Glutamatergic neuron (in vitro differentiated cells): Measurements from ENCODE around the gene HNRNPA3. TPM values are rescaled to one million over a fixed set of nuclear protein-coding genes. Genes with fewer than 3 reads are reported as not detected.
"Not testable (repeated sequence)": the region's sequence is repeated elsewhere in the genome, so short reads cannot be mapped to it uniquely, and the experiment has no call there.

Experiments
- DNase-seq: peaks from one replicate; pipeline ENCODE4 v3.0.0; 2022
- H3K27ac Mint-ChIP-seq: one replicate; pipeline ENCODE4 v1.8.0; 2020; ENCODE audit warnings: mild to moderate bottlenecking, mixed read lengths, inconsistent platforms; ENCODE audit not compliant: unreplicated experiment
- H3K27me3 Mint-ChIP-seq: one replicate; pipeline ENCODE4 v1.8.0; 2020; ENCODE audit warnings: mild to moderate bottlenecking, moderate library complexity, mixed read lengths, inconsistent platforms; ENCODE audit not compliant: unreplicated experiment
- H3K36me3 Mint-ChIP-seq: one replicate; pipeline ENCODE4 v1.8.0; 2020; ENCODE audit warnings: mild to moderate bottlenecking, mixed read lengths, inconsistent platforms; ENCODE audit not compliant: unreplicated experiment
- H3K4me1 Mint-ChIP-seq: one replicate; pipeline ENCODE4 v1.8.0; 2020; ENCODE audit warnings: mild to moderate bottlenecking, low read depth, mixed read lengths, inconsistent platforms; ENCODE audit not compliant: unreplicated experiment
- H3K4me3 Mint-ChIP-seq: one replicate; pipeline ENCODE4 v1.8.0; 2020; ENCODE audit warnings: mild to moderate bottlenecking, mixed read lengths, inconsistent platforms; ENCODE audit not compliant: unreplicated experiment
- H3K9me3 Mint-ChIP-seq: one replicate; pipeline ENCODE4 v1.8.0; 2020; ENCODE audit warnings: mild to moderate bottlenecking, moderate library complexity, mixed read lengths, inconsistent platforms; ENCODE audit not compliant: unreplicated experiment
- CTCF ChIP-seq: fragments of 200-600 bp; sonication (generic); IDR thresholded peaks from one replicate; pipeline ENCODE4 v1.5.0; 2021; ENCODE audit not compliant: partially characterized antibody, unreplicated experiment
- total RNA-seq: library from RNA; stranded (reverse); fragmentation: NEBNext Ultra II Directional; extraction: Animal tissue kit (Norgen Biotek cat#: 25700); gene quantifications from one replicate; pipeline ENCODE4 v1.2.1, GENCODE V29; 2021; ENCODE audit not compliant: unreplicated experiment

The HNRNPA3 gene
- total RNA-seq, 1 donor from 2014 or later: 251 TPM

GRCh38 chr2:177212891-177213856 is 580 bp downstream of the HNRNPA3 start:
- DNase-seq: peak; percentile 96
- Mint-ChIP-seq H3K27me3 (peaks cover 11% of the 10 kb centered on the region), H3K9me3 (peaks cover 10% of the 10 kb centered on the region), H3K27ac (peak overlapping the region; percentile 88), H3K4me1 (peaks cover 13% of the 10 kb centered on the region), H3K36me3 (no peaks in the 10 kb centered on the region), H3K4me3 (peak overlapping the region; percentile 88)
- TF ChIP-seq CTCF: no peak

- no peak for DNase-seq
- peaks cover 6% of the 10 kb centered on the region for H3K27me3 Mint-ChIP-seq
- H3K4me3 Mint-ChIP-seq: no peak overlapping the region
- H3K4me1 Mint-ChIP-seq: peaks cover 9% of the 10 kb centered on the region
- peaks cover 3% of the 10 kb centered on the region for H3K36me3 Mint-ChIP-seq
- H3K27ac Mint-ChIP-seq: no peak overlapping the region
- peaks cover 6% of the 10 kb centered on the region for H3K9me3 Mint-ChIP-seq
- no peak for TF ChIP-seq CTCF
Measured at GRCh38 chr2:177217247-177217843, 4.8 kb downstream of the HNRNPA3 start.

GRCh38 chr2:177219787-177220186 is 7.2 kb downstream of the HNRNPA3 start:
- H3K4me3 Mint-ChIP-seq, H3K27me3 Mint-ChIP-seq, H3K9me3 Mint-ChIP-seq, H3K27ac Mint-ChIP-seq, H3K4me1 Mint-ChIP-seq, DNase-seq, H3K36me3 Mint-ChIP-seq: not testable (repeated sequence)

GRCh38 chr2:177221534-177221933 is 8.9 kb downstream of the HNRNPA3 start:
- H3K27ac Mint-ChIP-seq: no peak overlapping the region
- no peak for TF ChIP-seq CTCF
- H3K27me3 Mint-ChIP-seq: peaks cover 2% of the 10 kb centered on the region
- no peak overlapping the region for H3K4me3 Mint-ChIP-seq
- H3K4me1 Mint-ChIP-seq: peaks cover 2% of the 10 kb centered on the region
- peaks cover 4% of the 10 kb centered on the region for H3K36me3 Mint-ChIP-seq
- H3K9me3 Mint-ChIP-seq: peaks cover 4% of the 10 kb centered on the region
- no peak for DNase-seq

- DNase-seq: no peak
- H3K36me3 Mint-ChIP-seq: peaks cover 4% of the 10 kb centered on the region
- no peak for TF ChIP-seq CTCF
- H3K27me3 Mint-ChIP-seq: peaks cover 2% of the 10 kb centered on the region
- no peak overlapping the region for H3K4me3 Mint-ChIP-seq
- H3K9me3 Mint-ChIP-seq: peaks cover 7% of the 10 kb centered on the region
- H3K4me1 Mint-ChIP-seq: peaks cover 2% of the 10 kb centered on the region
- H3K27ac Mint-ChIP-seq: no peak overlapping the region
Measured at GRCh38 chr2:177221970-177222369, 9.4 kb downstream of the HNRNPA3 start.

- not testable (repeated sequence) for H3K36me3 Mint-ChIP-seq, H3K27me3 Mint-ChIP-seq, H3K9me3 Mint-ChIP-seq, H3K4me3 Mint-ChIP-seq, H3K4me1 Mint-ChIP-seq, H3K27ac Mint-ChIP-seq, DNase-seq
Measured at GRCh38 chr2:177223436-177223835, 10.8 kb downstream of the HNRNPA3 start.
